ENCODE results near the gene HPDL. TPM values are rescaled to one million over a fixed set of nuclear protein-coding genes. Genes with fewer than 3 reads are reported as not detected.

The HPDL gene
- total RNA-seq, 2 donors from 2014 or later: 4.3 to 29.3 TPM

GRCh38 chr1:45314266-45314665 is 12.4 kb upstream of the HPDL start:
- Histone ChIP-seq H3K36me3 (no peaks in the 10 kb centered on the region), H3K9me3 (no peaks in the 10 kb centered on the region), H3K27me3 (no peaks in the 10 kb centered on the region), H3K9ac (ENCODE audit: low read depth in 2 of 2, low read length in 2 of 2) (no peak overlapping the region), H3K27ac (no peak overlapping the region), H3K4me1 (no peaks in the 10 kb centered on the region), H3K4me3 (no peak overlapping the region)
- no peak for DNase-seq
- no peak for TF ChIP-seq CTCF (IDR thresholded peaks at IDR 0.05)
- intact Hi-C loops (cut with DNase I): no loop called here

DNA sequence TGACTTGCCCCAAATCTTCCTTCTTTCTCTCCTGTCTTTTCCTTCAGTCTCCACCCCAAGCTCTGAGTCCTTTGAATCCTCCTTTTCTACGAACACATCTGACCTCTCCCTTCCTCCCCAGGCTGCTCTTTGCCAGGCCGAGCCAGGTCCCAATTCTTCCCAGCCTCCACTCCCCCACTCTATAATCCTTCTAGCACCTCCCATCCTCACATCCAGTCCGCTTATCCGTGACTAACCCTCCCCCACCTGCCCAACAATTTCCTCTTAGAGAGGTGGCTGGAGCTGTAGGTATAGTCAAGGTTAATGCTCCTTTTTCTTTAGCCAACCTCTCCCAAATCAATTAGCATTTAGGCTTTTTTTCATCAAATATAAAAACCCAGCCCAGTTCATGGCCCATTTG is 9.5 kb upstream of the HPDL start:
- Histone ChIP-seq H3K9me3 (no peaks in the 10 kb centered on the region), H3K9ac (ENCODE audit: low read depth in 2 of 2, low read length in 2 of 2) (no peak overlapping the region), H3K27me3 (no peaks in the 10 kb centered on the region), H3K4me1 (no peaks in the 10 kb centered on the region), H3K4me3 (no peak overlapping the region), H3K36me3 (no peaks in the 10 kb centered on the region), H3K27ac (no peak overlapping the region)
- intact Hi-C loops (cut with DNase I): no loop called here
- DNase-seq: no peak
- no peak for TF ChIP-seq CTCF (IDR thresholded peaks at IDR 0.05)

GRCh38 chr1:45319761-45320160 is 6.9 kb upstream of the HPDL start:
- H3K36me3 ChIP-seq: no peaks in the 10 kb centered on the region
- H3K9me3 ChIP-seq: no peaks in the 10 kb centered on the region
- H3K4me1 ChIP-seq: no peaks in the 10 kb centered on the region
- no peak overlapping the region for H3K27ac ChIP-seq
- H3K27me3 ChIP-seq: no peaks in the 10 kb centered on the region
- intact Hi-C loops (cut with DNase I): no loop called here
- no peak overlapping the region for H3K9ac ChIP-seq (ENCODE audit: low read depth in 2 of 2, low read length in 2 of 2)
- DNase-seq: no peak
- no peak for TF ChIP-seq CTCF (IDR thresholded peaks at IDR 0.05)
- H3K4me3 ChIP-seq: no peak overlapping the region

- no peak overlapping the region for H3K27ac ChIP-seq
- intact Hi-C loops (cut with DNase I): no loop called here
- H3K36me3 ChIP-seq: no peaks in the 10 kb centered on the region
Observed at GRCh38 chr1:45321444-45321843, 5.3 kb upstream of the HPDL start.

GRCh38 chr1:45322486-45323040 is 4.1 kb upstream of the HPDL start:
- no peak overlapping the region for H3K9ac ChIP-seq (ENCODE audit: low read depth in 2 of 2, low read length in 2 of 2)
- no peak overlapping the region for H3K4me3 ChIP-seq
- H3K4me1 ChIP-seq: peaks cover 7% of the 10 kb centered on the region
- no peaks in the 10 kb centered on the region for H3K36me3 ChIP-seq
- DNase-seq: no peak
- intact Hi-C loops (cut with DNase I): no loop called here
- H3K27ac ChIP-seq: no peak overlapping the region
- H3K27me3 ChIP-seq: no peaks in the 10 kb centered on the region
- TF ChIP-seq CTCF (IDR thresholded peaks at IDR 0.05): no peak
- H3K9me3 ChIP-seq: no peaks in the 10 kb centered on the region

More at GRCh38 chr1:45321444-45321843, 5.3 kb upstream of the HPDL start:
- Histone ChIP-seq H3K27me3 (no peaks in the 10 kb centered on the region), H3K4me3 (no peak overlapping the region), H3K9ac (ENCODE audit: low read depth in 2 of 2, low read length in 2 of 2) (no peak overlapping the region), H3K4me1 (no peaks in the 10 kb centered on the region), H3K9me3 (no peaks in the 10 kb centered on the region)
- TF ChIP-seq CTCF (IDR thresholded peaks at IDR 0.05): no peak
- DNase-seq: no peak
